HG03064 (cell line): ENCODE results near the gene ZNF227.
A peak's percentile ranks its signal among the peaks of the same experiment; 100 is the strongest.
"Not testable (repeated sequence)": the region's sequence is repeated elsewhere in the genome, so short reads cannot be mapped to it uniquely, and the experiment has no call there.

Experiments used
- ATAC-seq: cut with Tn5 transposase; IDR thresholded peaks from one replicate; pipeline ENCODE4 v1.9.1; 2021; ENCODE audit warnings: low read depth; ENCODE audit not compliant: unreplicated experiment

ZNF227 gene

GRCh38 chr19:44212250-44212865 is at the start of gene ZNF227:
TSS of gene ZNF227 (plus strand) at chr19:44212532. CDS start at chr19:44217793, 5,261 bp downstream.
- ATAC-seq, result peak; percentile 69

GRCh38 chr19:44163789-44164188 is 48.5 kb upstream of the ZNF227 start:
- ATAC-seq, result no peak

GRCh38 chr19:44164327-44164672 is 48.0 kb upstream of the ZNF227 start:
- no peak for ATAC-seq

GRCh38 chr19:44164673-44165512 is 47.4 kb upstream of the ZNF227 start, which contains the start of gene ZNF226:
TSS of gene ZNF226 (plus strand) at chr19:44165100. CDS start at chr19:44170081, 4,981 bp downstream.
- peak; percentile 93 for ATAC-seq

GRCh38 chr19:44170660-44171059 is 41.7 kb upstream of the ZNF227 start:
- ATAC-seq, result not testable (repeated sequence)

- no peak for ATAC-seq
These were observed 35.7 kb upstream of the ZNF227 start for GRCh38 chr19:44176590-44176989.

GRCh38 chr19:44180968-44181367 is 31.4 kb upstream of the ZNF227 start:
- ATAC-seq, result no peak

- no peak for ATAC-seq
These were observed 30.2 kb upstream of the ZNF227 start for GRCh38 chr19:44182145-44182544.

GRCh38 chr19:44190020-44190419 is 22.3 kb upstream of the ZNF227 start:
- ATAC-seq, result no peak

GRCh38 chr19:44192127-44192526 is 20.2 kb upstream of the ZNF227 start:
- no peak for ATAC-seq

GRCh38 chr19:44196772-44197171 is 15.6 kb upstream of the ZNF227 start:
- no peak for ATAC-seq

GRCh38 chr19:44202470-44202869 is 9.9 kb upstream of the ZNF227 start:
- no peak for ATAC-seq

- no peak for ATAC-seq
These were observed 9.4 kb upstream of the ZNF227 start for GRCh38 chr19:44202974-44203373.

- not testable (repeated sequence) for ATAC-seq
These were observed 8.5 kb upstream of the ZNF227 start for GRCh38 chr19:44203877-44204276.

GRCh38 chr19:44204772-44205171 is 7.6 kb upstream of the ZNF227 start:
- ATAC-seq, result no peak

GRCh38 chr19:44207126-44207803 is 5.1 kb upstream of the ZNF227 start:
- ATAC-seq, result peak; percentile 71

- ATAC-seq, result no peak
These were observed 574 bp downstream of the ZNF227 start for GRCh38 chr19:44212866-44213346.

- not testable (repeated sequence) for ATAC-seq
These were observed 7.6 kb downstream of the ZNF227 start for GRCh38 chr19:44219926-44220325.

- not testable (repeated sequence) for ATAC-seq
These were observed 8.4 kb downstream of the ZNF227 start for GRCh38 chr19:44220761-44221160.

- ATAC-seq, result not testable (repeated sequence)
These were observed 9.0 kb downstream of the ZNF227 start for GRCh38 chr19:44221291-44221690.

- no peak for ATAC-seq
These were observed 16.0 kb downstream of the ZNF227 start for GRCh38 chr19:44228318-44228717.
